C4-2B (cell line): Measurements from ENCODE around the gene KAT6B.
A peak's percentile ranks its signal among the peaks of the same experiment; 100 is the strongest.

Source experiments
- H3K27ac ChIP-seq: fragments of 450-650 bp; 2 replicates; pipeline ENCODE4 v1.5.1; 2017
- CTCF ChIP-seq: fragments of 450-650 bp; conservative IDR thresholded peaks from 2 replicates; pipeline ENCODE4 v1.5.1; 2017; ENCODE audit warnings: mild to moderate bottlenecking
- ZFX ChIP-seq: fragments of 450-650 bp; IDR thresholded peaks from 2 replicates; pipeline ENCODE4 v1.6.1; 2017

KAT6B gene

DNA sequence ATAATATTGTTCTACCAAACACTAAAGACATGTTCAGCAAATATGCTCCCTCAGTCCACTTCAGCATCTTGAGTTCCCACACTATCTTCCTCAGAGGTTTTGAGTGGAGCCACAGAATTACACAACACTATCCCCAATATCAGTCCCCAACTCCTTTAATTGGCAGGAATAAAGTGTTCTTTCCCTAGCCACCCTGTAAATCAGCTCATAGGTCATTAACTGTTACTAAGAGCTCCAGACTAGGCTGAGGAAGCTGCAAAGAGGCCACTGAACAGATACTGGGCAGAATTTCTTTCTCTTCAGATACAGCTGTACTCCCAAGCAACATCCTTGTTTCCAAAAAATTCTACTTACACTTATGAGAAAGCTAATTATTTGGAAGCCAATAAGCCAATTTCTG lies 11.6 kb upstream of the KAT6B start:
- H3K27ac ChIP-seq = no peak overlapping the region
- TF ChIP-seq ZFX = no peak

GRCh38 chr10:74816824-74817498 lies 9.4 kb upstream of the KAT6B start:
- H3K27ac ChIP-seq = no peak overlapping the region
- TF ChIP-seq ZFX (no peak), CTCF (no peak)

GRCh38 chr10:74821501-74821900 lies 4.9 kb upstream of the KAT6B start:
- TF ChIP-seq CTCF (no peak), ZFX (no peak)
- H3K27ac ChIP-seq = peak overlapping the region; percentile 50

- TF ChIP-seq CTCF (no peak), ZFX (no peak)
- peak overlapping the region; percentile 50; the same call in 1 of the 2 replicates for H3K27ac ChIP-seq
Measured at GRCh38 chr10:74822101-74822500, 4.3 kb upstream of the KAT6B start.

- H3K27ac ChIP-seq = peak overlapping the region; percentile 50; the same call in 1 of the 2 replicates
- TF ChIP-seq ZFX = no peak
- TF ChIP-seq CTCF = no peak
Measured at GRCh38 chr10:74822521-74823089, 3.8 kb upstream of the KAT6B start.

DNA sequence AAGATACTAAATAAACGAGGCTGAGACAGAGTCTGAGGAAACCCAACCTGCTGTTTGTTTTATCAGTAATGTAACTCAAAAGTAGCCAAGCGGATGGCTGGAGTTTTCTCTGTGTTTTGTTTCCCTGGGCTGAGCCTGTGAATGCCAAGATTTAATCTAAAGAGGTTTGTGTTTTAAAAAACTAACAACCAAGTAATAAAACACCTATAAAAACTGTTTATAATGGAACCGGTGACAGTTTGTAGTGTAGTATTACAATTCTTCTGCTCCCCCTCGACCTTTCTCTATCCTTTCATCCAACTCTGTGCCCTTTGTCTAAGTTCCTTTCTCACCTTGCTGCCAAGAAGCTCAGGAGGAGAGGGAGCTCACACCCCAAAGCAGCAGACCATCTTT lies 2.6 kb upstream of the KAT6B start:
- TF ChIP-seq CTCF (no peak), ZFX (no peak)
- H3K27ac ChIP-seq = peak overlapping the region; percentile 85

DNA sequence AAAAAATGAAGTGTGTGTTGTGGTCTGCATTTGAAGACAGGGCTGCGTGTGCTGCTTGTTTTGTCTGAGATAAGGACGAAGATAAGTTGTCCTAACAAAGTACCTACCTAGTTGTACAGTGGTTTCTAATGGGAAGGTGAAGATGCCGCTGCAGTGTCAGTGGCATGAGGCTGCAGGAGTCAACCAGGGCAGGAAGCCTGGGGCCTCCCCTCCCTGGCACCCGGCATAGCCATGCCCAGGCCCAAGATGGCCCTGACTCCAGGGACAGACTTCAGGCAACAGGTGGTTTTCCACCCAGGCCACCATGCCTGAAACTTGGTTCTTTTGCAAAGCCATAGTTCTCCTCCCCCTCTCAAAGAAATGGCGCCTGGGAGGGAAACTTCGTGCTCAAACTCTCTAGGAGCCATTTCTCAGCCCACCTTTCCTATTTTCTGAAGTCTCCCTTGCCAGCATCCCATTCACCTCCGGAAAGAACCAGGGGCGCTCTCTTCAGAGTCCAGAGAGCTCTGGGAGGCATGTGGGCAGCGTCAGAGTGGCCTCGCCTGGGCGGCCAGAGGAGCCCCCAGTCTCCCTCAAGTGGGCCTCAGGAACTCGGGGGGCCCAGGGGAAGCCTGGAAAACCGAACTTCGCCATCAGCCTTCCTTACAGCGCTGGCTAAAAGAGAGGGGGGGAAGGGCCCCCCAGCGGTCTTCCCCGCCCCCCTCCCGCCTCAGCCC lies 2.1 kb upstream of the KAT6B start:
- H3K27ac ChIP-seq = peak overlapping the region; percentile 85
- TF ChIP-seq ZFX = no peak
- TF ChIP-seq CTCF = no peak
